Chondrocyte (in vitro differentiated cells): ENCODE data around the gene CPSF7. TPM values are rescaled to one million over a fixed set of nuclear protein-coding genes. Genes with fewer than 3 reads are reported as not detected.

Source experiments
- DNase-seq: peaks from one replicate; pipeline ENCODE4 v3.0.0; 2021; ENCODE audit warnings: mixed read lengths, low spot score
- H3K27ac Mint-ChIP-seq: one replicate; pipeline ENCODE4 v1.8.0; 2021; ENCODE audit warnings: mild to moderate bottlenecking, moderate library complexity, mixed read lengths; ENCODE audit not compliant: unreplicated experiment
- H3K27me3 Mint-ChIP-seq: 2 replicates; pipeline ENCODE4 v1.8.0; 2021; ENCODE audit warnings: low read depth, mixed read lengths
- H3K36me3 Mint-ChIP-seq: 2 replicates; pipeline ENCODE4 v1.8.0; 2021; ENCODE audit warnings: low read depth, mixed read lengths
- H3K4me1 Mint-ChIP-seq: 2 replicates; pipeline ENCODE4 v1.8.0; 2021; ENCODE audit warnings: low read depth, mild to moderate bottlenecking, mixed read lengths
- H3K4me3 Mint-ChIP-seq: one replicate; pipeline ENCODE4 v1.8.0; 2021; ENCODE audit warnings: mild to moderate bottlenecking, moderate library complexity, mixed read lengths; ENCODE audit not compliant: unreplicated experiment
- H3K9me3 Mint-ChIP-seq: 2 replicates; pipeline ENCODE4 v1.8.0; 2021; ENCODE audit warnings: low read depth, mixed read lengths
- CTCF ChIP-seq: fragments of 200-600 bp; sonication (generic); IDR thresholded peaks from 2 replicates; pipeline ENCODE4 v1.5.0; 2021; ENCODE audit warnings: antibody characterized with exemption, mild to moderate bottlenecking, moderate library complexity
- total RNA-seq: library from RNA; stranded (reverse); gene quantifications from 3 replicates; pipeline ENCODE4 v1.2.1, GENCODE V29; 2021

Gene CPSF7
- total RNA-seq, 1 donor from 2014 or later: 61.2 TPM

DNA sequence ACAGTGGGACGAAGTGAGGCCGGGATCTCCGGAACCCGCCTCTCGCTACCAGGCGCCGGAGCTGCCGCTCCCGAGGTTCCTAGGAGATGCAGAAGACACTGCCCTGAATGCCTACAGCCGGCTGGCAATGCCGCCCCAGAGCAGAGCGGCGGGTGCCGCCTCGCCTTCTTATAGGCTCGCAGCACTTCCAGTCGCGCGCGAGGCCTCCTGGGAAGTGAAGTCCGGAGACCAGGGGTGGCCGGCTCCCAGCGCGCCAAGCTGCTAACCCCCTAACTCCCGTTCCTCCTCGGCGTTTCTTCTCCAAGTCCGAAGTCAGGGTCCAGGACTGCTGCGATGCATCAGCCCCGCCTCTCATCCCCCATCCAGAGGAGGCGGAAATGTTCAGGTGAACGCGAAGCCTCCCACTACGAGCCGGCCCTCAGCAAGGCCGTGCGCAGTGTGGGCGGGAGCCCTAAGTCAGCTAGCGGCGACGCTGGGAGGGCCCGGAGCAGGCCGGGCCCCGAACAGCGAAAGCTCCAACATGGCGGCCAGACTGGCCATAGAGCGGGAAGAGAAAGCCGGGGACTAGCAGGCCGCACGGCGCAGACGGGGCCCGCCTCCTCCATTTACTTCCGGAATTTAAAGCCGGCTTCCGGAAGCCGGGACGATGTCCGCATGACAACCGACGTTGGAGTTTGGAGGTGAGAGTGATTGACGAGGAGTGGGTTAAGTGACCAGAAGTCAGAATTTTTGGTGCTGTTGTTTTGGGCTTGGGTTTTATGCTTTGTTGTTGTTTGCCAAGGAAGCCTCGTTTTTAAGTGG lies 67.8 kb downstream of the CPSF7 start, which contains the start of the genes CYB561A3 and TMEM138:
Gene CYB561A3 (minus strand): TSS at position 142 of the 801 bp plus-strand sequence. CDS start 5,169 bp downstream, outside the sequence.
Gene TMEM138 (plus strand): TSS at position 634 of the 801 bp plus-strand sequence. CDS start 2,017 bp downstream, outside the sequence.
- H3K9me3 Mint-ChIP-seq: no peaks in the 10 kb centered on the region
- peak within 1 kb of the TSS; percentile 93 for H3K4me3 Mint-ChIP-seq
- peaks cover 3% of the 10 kb centered on the region for H3K36me3 Mint-ChIP-seq
- H3K27ac Mint-ChIP-seq: peak within 1 kb of the TSS; percentile 98
- no peak for DNase-seq
- no peaks in the 10 kb centered on the region for H3K27me3 Mint-ChIP-seq
- peaks cover 47% of the 10 kb centered on the region for H3K4me1 Mint-ChIP-seq
- no peak for TF ChIP-seq CTCF

GRCh38 chr11:61361237-61361740 lies 68.5 kb downstream of the CPSF7 start:
- Mint-ChIP-seq H3K4me1 (peaks cover 40% of the 10 kb centered on the region), H3K36me3 (peaks cover 4% of the 10 kb centered on the region), H3K4me3 (peak overlapping the region; percentile 93), H3K27me3 (no peaks in the 10 kb centered on the region), H3K27ac (peak overlapping the region; percentile 98), H3K9me3 (no peaks in the 10 kb centered on the region)
- TF ChIP-seq CTCF: no peak
- no peak for DNase-seq

- Mint-ChIP-seq H3K36me3 (peaks cover 4% of the 10 kb centered on the region), H3K27ac (no peak overlapping the region), H3K9me3 (no peaks in the 10 kb centered on the region), H3K4me1 (peaks cover 31% of the 10 kb centered on the region), H3K4me3 (no peak overlapping the region), H3K27me3 (no peaks in the 10 kb centered on the region)
- TF ChIP-seq CTCF: no peak
- DNase-seq: no peak
Observed at GRCh38 chr11:61359516-61359915, 70.3 kb downstream of the CPSF7 start.

DNA sequence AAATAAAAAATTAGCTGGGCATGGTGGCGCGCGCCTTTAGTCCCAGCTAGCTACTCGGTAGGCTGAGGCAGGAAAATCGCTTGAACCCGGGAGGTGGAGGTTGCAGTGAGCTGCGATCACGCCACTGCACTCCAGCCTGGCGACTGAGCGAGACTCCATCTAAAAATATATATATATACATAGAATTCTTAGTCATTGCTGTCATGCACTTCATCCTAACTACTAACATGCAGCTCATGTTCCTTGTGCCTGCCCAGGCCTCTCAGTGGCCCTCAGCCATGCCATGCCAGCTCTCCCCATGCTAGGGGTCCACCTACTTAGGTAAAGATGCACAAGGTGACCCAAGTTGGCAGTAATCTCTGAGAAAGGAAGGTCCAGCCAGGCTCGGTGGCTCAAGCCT lies 71.2 kb downstream of the CPSF7 start:
- Mint-ChIP-seq H3K4me3 (no peak overlapping the region), H3K27me3 (no peaks in the 10 kb centered on the region), H3K27ac (no peak overlapping the region), H3K36me3 (peaks cover 3% of the 10 kb centered on the region), H3K4me1 (peaks cover 28% of the 10 kb centered on the region), H3K9me3 (no peaks in the 10 kb centered on the region)
- no peak for TF ChIP-seq CTCF
- no peak for DNase-seq

DNA sequence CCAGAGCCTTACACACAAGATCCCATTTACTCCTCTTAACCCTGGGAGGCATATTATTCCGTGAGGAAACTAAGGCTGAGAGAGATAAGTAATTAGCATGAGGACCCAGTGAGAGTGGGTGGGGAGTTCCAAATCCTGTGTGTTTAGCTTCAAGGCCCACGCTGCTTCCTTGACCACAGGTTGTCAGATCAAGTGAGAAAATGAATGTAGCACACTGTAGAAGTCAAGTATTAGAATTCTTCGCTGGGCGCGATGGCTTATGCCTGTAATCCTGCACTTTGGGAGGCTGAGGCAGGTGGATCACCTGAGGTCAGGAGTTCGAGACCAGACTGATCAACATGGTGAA lies 71.9 kb downstream of the CPSF7 start:
- Mint-ChIP-seq H3K27me3 (no peaks in the 10 kb centered on the region), H3K4me1 (peaks cover 21% of the 10 kb centered on the region), H3K9me3 (no peaks in the 10 kb centered on the region), H3K27ac (no peak overlapping the region), H3K36me3 (peaks cover 9% of the 10 kb centered on the region), H3K4me3 (no peak overlapping the region)
- TF ChIP-seq CTCF: no peak
- DNase-seq: no peak
